ENCODE results near the gene MEMO1.

DNA sequence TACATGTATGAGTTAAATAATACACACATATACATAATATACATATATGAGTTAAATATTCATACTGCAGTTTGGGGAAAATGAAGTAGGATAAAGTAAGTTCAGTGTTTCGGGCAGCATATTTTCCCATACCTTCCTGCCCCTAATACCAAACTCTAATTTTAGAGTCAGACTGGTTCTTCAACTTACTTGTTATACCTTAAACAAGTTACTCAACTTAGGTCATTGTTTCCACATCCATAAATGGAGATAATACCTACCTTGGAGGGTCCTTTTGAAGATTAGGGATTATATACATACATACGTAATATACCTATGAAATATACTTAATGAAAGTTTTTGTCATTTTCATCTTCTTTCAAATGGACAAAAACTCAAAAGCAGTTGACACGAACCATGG, 8.4 kb downstream of the MEMO1 start:
- TF ChIP-seq, protein P1, sequence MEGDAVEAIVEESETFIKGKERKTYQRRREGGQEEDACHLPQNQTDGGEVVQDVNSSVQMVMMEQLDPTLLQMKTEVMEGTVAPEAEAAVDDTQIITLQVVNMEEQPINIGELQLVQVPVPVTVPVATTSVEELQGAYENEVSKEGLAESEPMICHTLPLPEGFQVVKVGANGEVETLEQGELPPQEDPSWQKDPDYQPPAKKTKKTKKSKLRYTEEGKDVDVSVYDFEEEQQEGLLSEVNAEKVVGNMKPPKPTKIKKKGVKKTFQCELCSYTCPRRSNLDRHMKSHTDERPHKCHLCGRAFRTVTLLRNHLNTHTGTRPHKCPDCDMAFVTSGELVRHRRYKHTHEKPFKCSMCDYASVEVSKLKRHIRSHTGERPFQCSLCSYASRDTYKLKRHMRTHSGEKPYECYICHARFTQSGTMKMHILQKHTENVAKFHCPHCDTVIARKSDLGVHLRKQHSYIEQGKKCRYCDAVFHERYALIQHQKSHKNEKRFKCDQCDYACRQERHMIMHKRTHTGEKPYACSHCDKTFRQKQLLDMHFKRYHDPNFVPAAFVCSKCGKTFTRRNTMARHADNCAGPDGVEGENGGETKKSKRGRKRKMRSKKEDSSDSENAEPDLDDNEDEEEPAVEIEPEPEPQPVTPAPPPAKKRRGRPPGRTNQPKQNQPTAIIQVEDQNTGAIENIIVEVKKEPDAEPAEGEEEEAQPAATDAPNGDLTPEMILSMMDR (IDR thresholded peaks at IDR 0.05): no peak
- no peak for TF ChIP-seq POLR2A (IDR thresholded peaks at IDR 0.05)
